Measurements from ENCODE around the gene IL31.

- TF ChIP-seq, protein P1, sequence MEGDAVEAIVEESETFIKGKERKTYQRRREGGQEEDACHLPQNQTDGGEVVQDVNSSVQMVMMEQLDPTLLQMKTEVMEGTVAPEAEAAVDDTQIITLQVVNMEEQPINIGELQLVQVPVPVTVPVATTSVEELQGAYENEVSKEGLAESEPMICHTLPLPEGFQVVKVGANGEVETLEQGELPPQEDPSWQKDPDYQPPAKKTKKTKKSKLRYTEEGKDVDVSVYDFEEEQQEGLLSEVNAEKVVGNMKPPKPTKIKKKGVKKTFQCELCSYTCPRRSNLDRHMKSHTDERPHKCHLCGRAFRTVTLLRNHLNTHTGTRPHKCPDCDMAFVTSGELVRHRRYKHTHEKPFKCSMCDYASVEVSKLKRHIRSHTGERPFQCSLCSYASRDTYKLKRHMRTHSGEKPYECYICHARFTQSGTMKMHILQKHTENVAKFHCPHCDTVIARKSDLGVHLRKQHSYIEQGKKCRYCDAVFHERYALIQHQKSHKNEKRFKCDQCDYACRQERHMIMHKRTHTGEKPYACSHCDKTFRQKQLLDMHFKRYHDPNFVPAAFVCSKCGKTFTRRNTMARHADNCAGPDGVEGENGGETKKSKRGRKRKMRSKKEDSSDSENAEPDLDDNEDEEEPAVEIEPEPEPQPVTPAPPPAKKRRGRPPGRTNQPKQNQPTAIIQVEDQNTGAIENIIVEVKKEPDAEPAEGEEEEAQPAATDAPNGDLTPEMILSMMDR (conservative IDR thresholded peaks at IDR 0.05) = no peak
- TF ChIP-seq ZFX (IDR thresholded peaks at IDR 0.05) = no peak
Observed at GRCh38 chr12:122128481-122128880, 45.5 kb downstream of the IL31 start.

Data from C4-2B (cell line).